OCI-LY1 (cell line): Measurements from ENCODE around the gene FTCD.

ENCODE experiments used
- EZH2 ChIP-seq: fragments of 200-600 bp; sonication (generic), shearing (Covaris generic); IDR thresholded peaks from 2 replicates; pipeline ENCODE4 v1.8.0; 2017; ENCODE audit warnings: borderline replicate concordance, mixed run types, mild to moderate bottlenecking, antibody characterized with exemption, low read length, moderate library complexity, mixed read lengths
- TF ChIP-seq, protein P1 (sequence below): fragments of 200-600 bp; sonication (generic), shearing (Covaris generic); IDR thresholded peaks from 2 replicates; pipeline ENCODE4 v1.5.1; 2017; ENCODE audit warnings: mild to moderate bottlenecking, antibody characterized with exemption, low read length, moderate library complexity, mixed read lengths

DNA sequence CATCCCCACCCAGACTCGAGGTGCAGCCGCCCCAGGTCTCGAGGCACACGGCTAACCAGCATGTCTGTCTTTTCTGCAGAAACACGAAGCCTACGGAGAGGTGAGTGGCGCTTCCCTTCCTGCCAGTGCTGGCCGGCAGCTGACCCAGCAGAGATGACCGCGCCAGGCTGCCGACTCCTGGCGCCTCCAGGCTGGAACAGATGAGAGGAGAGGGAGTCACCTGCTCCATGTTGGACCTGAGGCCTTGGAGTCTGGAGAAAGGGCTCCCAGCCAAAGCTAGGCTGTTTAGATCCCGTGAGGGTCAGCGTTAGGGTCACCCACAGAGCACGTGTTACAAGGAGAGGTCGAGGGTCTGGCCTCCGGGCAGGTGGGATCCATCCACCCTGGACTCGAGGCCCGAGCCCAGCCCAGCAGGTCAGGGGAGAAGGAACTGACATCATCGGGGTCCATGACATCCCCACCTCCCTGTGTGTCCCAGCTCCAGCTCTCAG, 42.6 kb downstream of the FTCD start:
- TF ChIP-seq, protein P1, sequence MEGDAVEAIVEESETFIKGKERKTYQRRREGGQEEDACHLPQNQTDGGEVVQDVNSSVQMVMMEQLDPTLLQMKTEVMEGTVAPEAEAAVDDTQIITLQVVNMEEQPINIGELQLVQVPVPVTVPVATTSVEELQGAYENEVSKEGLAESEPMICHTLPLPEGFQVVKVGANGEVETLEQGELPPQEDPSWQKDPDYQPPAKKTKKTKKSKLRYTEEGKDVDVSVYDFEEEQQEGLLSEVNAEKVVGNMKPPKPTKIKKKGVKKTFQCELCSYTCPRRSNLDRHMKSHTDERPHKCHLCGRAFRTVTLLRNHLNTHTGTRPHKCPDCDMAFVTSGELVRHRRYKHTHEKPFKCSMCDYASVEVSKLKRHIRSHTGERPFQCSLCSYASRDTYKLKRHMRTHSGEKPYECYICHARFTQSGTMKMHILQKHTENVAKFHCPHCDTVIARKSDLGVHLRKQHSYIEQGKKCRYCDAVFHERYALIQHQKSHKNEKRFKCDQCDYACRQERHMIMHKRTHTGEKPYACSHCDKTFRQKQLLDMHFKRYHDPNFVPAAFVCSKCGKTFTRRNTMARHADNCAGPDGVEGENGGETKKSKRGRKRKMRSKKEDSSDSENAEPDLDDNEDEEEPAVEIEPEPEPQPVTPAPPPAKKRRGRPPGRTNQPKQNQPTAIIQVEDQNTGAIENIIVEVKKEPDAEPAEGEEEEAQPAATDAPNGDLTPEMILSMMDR: no peak
- TF ChIP-seq EZH2: no peak
